ENCODE data around the gene CCT2.
A peak's percentile ranks its signal among the peaks of the same experiment; 100 is the strongest.
"Not testable (repeated sequence)": the region's sequence is repeated elsewhere in the genome, so short reads cannot be mapped to it uniquely, and the experiment has no call there.

CCT2 gene

GRCh38 chr12:69588527-69588926 is 3.3 kb downstream of the CCT2 start:
- no peak for DNase-seq (ENCODE audit: low read depth in 3 of 3)

GRCh38 chr12:69589082-69589481 is 3.8 kb downstream of the CCT2 start:
- DNase-seq (ENCODE audit: low read depth in 3 of 3), result no peak

GRCh38 chr12:69595689-69596088 is 10.4 kb downstream of the CCT2 start:
- no peak for DNase-seq (ENCODE audit: low read depth in 3 of 3)

GRCh38 chr12:69598174-69598753 is 13.0 kb downstream of the CCT2 start:
- no peak for DNase-seq (ENCODE audit: low read depth in 3 of 3)

DNA sequence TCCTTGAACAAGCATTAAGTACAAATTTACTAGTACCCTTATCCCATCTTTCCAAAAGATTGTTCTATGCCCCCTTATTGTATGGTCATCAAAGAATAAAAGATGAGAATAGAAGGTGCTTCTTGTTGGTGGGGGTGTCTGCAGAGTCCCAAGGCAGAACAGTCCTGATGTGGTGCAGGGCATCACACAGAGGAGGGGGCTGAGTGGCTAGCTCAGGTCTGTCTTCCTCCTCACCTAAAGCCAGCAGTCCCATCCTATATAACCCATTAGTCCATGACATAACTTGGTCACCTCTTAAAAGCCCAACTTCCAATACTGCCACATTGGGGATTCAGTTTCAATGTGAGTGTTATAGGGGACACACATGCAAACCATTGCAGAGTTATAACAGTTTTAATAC is 15.5 kb downstream of the CCT2 start:
- no peak for DNase-seq (ENCODE audit: low read depth in 3 of 3)

- no peak for DNase-seq (ENCODE audit: low read depth in 3 of 3)
Measured at GRCh38 chr12:69601962-69602685, 16.9 kb downstream of the CCT2 start.

GRCh38 chr12:69602954-69603353 is 17.7 kb downstream of the CCT2 start:
- no peak for DNase-seq (ENCODE audit: low read depth in 3 of 3)

DNA sequence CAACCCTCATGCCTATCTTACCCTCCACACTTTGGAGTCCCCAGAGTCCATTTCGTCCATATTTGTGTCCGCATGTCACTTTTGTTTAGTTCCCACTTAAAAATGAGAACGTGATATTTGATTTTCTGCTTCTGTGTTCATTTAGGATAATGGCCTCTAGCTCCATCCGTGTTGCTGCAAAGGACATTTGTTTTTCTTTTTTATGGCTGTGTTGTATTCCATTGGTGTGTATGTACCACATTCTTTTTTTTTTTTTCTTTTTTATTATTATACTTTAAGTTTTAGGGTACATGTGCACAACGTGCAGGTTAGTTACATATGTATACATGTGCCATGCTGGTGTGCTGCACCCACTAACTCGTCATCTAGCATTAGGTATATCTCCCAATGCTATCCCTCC is 18.3 kb downstream of the CCT2 start:
- not testable (repeated sequence) for DNase-seq (ENCODE audit: low read depth in 3 of 3)

- not testable (repeated sequence) for DNase-seq (ENCODE audit: low read depth in 3 of 3)
Measured at GRCh38 chr12:69604275-69604674, 19.0 kb downstream of the CCT2 start.

DNA sequence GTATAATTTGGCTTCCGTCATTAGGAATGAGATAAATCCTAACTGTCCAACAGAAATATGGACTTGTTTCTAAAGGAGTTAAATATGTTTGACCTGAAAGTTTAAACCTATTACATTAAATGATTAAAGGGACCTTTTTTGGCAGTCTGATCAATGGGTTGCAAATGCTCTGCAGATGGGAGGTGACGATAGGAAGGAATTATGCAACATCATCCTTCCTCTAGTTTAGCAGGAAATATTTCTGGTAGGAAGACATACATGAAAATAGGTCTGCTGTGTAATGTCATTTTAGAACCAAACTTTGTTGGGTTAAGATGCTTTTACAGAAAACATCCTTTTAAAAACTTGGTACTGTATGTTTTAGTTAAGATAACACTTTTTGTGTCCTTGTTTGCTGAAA is 22.9 kb downstream of the CCT2 start:
- no peak for DNase-seq (ENCODE audit: low read depth in 3 of 3)

GRCh38 chr12:69610126-69610525 is 24.9 kb downstream of the CCT2 start:
- no peak for DNase-seq (ENCODE audit: low read depth in 3 of 3)

DNA sequence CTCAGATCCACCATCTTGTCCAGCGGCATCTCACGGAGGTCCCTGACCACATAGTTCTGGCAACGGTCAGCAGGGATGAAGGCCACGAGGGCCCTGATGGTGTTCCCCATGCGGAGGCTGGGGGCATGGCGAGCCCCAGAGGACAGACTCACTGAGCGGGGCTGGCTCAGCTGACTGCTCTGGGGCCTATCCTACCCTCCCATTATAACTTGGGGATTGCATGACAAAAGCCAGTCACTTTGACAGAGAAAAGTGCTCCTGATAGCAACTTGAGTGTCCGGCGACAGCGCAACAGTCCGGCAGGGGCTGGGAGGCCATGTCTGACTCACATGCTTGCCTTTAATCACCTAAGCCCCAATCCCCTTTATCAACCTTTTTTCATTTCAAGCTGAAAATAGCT is 25.5 kb downstream of the CCT2 start, which contains the start of gene LRRC10:
TSS of gene LRRC10 (minus strand) at position 179 of the 400 bp plus-strand sequence. CDS start at position 110, 69 bp downstream.
- DNase-seq (ENCODE audit: low read depth in 3 of 3), result no peak

GRCh38 chr12:69613351-69613750 is 28.1 kb downstream of the CCT2 start:
- no peak for DNase-seq (ENCODE audit: low read depth in 3 of 3)

DNA sequence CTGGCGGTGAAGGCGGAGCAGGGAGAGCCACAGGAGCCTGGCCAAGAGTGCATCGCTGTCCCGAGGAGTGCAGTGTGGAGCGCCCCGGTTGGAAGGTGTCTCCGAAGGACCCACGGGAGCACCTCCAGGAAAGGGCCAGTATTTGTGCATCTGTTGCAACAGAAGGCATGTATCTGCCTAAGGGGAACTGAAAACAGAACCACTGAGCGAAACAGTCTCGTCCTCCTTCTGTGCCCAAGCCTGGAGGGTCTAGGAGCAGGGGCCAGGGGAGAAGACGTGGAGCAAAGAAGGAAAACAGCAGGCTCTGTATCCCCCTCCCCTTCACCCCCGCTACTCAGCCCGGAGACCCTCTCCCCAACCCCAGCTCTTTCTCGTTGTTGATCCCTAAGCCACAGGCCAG is 30.8 kb downstream of the CCT2 start:
- no peak for DNase-seq (ENCODE audit: low read depth in 3 of 3)

GRCh38 chr12:69619050-69619449 is 33.8 kb downstream of the CCT2 start:
- no peak for DNase-seq (ENCODE audit: low read depth in 3 of 3)

- DNase-seq (ENCODE audit: low read depth in 3 of 3), result no peak
Measured at GRCh38 chr12:69620077-69620476, 34.8 kb downstream of the CCT2 start.

DNA sequence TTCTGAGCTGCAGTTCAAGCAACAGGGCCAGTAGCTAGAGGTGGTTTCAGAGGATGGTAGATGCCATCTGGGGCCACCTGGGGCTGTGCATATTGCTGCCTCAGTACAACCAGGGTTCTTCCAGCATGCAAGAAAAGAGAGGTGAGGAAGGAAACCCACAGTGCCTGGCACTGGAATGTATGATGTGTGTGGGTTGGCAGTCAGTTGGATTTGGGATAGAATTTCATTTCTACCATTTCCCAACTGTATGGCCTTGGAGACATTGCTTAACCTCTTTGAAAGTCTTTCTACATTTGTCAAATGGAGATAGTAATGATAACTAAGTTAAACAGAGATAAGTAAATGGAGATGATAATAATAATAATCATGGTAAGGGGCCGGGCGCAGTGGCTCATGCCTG is 35.7 kb downstream of the CCT2 start:
- no peak for DNase-seq (ENCODE audit: low read depth in 3 of 3)

DNA sequence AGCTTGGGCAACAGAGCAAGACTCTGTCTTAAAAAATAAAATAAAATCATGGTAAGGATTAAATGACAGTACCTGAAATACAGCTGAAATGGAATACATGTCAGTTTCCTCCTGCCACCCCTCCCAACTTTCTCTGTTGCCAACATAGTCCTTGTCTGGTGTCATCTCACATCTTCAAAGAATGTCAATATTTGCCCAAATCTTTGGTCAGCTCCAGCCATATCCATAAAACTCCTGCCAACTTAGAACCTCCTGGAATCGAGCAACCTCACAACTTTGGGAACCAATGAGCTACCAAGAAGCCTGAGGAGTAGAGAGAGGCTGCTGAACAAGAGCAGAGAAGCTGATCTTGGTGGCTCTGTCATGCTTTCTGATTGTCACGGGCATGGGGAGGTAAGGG is 36.3 kb downstream of the CCT2 start:
- no peak for DNase-seq (ENCODE audit: low read depth in 3 of 3)

GRCh38 chr12:69623970-69624369 is 38.7 kb downstream of the CCT2 start:
- DNase-seq (ENCODE audit: low read depth in 3 of 3), result no peak

DNA sequence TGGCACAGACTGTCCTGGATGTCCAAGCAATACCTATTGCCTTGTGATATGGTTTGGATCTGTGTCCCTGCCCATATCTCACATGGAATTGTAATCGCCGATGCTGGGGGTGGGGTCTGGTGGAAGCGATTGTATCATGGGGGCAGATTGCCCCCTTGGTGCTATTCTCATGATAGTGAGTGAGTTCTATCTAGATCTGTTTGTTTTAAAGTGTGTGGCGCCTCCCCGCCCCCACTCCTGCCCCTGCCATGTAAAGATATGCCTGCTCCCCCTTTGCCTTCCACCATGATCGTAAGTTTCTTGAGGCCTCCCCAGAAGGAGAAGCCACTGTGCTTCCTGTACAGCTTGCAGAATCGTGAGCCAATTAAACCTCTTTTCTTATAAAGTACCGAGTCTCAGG is 42.2 kb downstream of the CCT2 start:
- no peak for DNase-seq (ENCODE audit: low read depth in 3 of 3)

DNA sequence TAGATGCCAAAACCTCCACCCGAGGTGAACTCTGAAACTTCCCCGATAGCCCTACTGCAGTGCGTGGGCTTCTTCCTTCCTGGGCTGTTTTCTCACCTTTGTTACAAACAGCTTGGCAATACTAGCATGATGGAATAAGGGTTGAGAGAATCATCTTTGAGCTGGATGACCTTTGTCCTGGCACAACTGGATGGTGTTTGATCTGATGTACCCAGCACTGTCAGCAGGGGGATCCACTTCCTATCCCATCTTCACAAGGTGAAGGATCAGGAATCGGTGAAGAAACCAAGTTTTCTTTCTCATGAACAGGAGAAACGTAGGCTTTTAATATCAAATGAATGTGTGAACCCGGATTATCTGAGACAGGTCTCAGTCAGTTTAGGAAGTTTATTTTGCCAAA is 44.9 kb downstream of the CCT2 start:
- DNase-seq (ENCODE audit: low read depth in 3 of 3), result no peak

DNA sequence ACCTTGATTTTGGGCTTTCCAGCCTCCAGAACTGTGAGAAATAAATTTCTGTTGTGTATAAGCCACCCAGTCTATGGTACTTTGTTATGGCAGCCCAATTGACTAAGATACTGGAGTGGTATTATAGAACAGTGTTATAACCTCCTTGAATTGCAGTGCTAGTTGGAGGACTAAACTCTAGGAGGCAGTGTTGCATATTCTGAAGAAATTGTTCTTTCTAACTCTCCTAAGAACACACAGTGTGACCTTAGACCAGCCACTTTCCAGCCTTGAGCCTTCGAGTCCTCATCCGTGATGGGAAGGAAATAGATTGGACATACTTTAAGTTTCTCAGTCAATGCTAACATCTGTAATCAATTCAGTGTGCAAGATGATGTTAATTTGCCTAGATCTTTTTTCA is 47.8 kb downstream of the CCT2 start:
- no peak for DNase-seq (ENCODE audit: low read depth in 3 of 3)

GRCh38 chr12:69639400-69640016 is 54.2 kb downstream of the CCT2 start:
- peak; percentile 22 to 64 (median 26) for DNase-seq (ENCODE audit: low read depth in 3 of 3)
